Middle frontal gyrus (tissue), 1 donor: ENCODE results near the gene HECTD4.

Source experiments
- DNase-seq: peaks from one replicate; pipeline ENCODE4 v3.0.0-alpha.2; 2015; ENCODE audit warnings: low spot score; ENCODE audit errors: extremely low spot score

HECTD4 gene

DNA sequence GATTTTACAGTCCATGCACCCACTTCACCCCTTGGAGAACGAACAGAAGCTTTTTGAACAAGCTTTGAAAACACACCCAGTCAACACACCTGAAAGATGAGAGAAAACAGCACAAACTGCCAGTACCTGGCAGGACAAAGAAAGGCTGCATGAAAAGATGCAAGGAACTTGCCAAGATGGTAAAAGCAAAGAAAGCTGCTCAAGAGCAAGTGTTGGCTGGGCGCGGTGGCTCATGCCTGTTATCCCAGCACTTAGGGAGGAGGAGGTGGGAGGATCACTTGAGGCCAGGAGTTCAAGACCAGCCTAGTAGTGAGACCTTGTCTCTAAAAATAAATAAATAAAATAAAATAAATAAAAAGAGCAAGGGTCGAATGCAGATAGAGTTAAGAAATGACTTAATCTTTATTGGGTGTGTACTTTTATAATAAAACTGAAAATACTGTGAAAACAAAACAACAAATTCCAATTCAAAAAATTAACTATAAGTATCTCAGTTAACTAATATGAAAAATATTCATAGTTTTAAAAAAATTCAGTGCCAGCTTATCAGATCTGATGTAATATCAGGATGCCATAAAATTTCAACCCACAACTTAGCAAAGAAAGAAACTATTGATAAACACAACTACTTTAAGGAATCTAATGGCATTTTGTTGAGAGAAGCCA, 59.2 kb downstream of the HECTD4 start:
- DNase-seq = no peak

DNA sequence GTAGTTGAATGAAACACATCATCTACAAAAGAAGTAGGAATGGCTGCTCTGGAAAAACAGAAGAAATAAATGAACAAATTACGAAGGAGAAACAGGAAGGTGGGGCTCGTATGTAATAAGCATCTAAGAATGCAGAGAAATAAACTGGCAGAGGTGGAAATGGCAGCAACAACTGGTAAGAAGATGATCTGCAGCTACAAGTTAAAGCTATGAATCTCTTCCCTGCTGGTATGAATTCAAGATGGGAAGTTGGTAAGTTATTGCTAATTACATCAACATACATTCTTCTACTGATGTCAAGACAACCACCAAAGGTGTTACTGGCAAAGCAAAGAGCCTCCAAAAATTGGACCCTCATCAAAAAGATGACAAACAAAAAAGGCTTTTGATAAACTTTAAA, 59.8 kb downstream of the HECTD4 start:
- DNase-seq = no peak

DNA sequence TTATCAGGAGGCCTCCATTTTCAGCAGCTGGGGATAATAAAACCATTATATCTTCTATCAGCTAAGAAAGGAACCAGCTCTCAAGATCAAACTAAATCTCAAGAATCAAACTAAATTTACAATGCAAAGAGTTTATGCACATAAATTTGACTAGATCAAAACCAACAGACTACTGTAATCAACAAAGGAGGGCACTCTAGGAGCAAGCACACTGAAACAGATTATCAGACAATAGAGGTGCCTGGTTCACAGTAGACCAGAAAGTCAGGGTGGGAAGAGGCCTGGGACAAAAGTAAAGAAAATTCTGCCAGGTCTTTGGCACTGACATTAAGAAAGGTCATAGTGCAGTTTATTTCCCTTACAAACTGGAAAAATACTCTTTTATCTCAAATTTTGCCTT, 61.0 kb downstream of the HECTD4 start:
- no peak for DNase-seq

DNA sequence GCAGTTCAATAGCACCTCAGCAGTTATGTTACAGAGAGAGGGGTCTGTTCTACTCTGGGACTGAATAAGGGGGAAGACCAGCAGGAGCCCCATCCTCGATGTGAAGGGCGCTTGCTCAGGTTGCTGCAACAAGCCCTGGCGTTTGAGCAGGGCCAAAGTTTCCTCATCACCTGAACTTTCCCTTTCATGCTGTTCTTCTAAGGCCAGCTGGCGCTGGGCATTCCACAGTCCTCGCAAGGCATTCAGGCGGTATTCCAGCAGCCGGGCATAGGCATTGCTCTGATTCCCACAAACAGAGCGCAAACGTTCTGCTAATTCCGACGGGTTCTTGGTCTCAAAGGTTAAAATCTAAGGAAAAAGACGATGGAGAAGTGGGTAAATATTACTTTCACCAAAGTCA, 62.8 kb downstream of the HECTD4 start:
- DNase-seq = no peak

DNA sequence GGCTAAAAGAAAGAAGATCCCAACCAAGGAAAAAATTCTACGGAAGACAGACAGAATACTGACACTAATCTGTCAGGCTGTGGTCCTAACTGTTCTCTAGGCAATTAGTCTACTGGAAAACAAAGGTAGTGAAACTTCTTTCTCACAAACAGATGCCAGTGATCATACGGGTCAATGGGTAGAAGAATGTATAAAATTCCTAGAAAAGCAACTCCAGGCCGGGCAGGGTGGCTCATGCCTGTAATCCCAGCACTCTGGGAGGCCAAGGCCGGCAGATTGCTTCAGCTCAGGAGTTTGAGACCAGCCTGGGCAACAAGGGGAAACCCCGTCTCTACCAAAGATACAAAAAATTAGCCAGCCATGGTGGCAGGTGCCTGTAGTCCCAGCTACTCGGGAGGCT, 64.8 kb downstream of the HECTD4 start:
- no peak for DNase-seq

DNA sequence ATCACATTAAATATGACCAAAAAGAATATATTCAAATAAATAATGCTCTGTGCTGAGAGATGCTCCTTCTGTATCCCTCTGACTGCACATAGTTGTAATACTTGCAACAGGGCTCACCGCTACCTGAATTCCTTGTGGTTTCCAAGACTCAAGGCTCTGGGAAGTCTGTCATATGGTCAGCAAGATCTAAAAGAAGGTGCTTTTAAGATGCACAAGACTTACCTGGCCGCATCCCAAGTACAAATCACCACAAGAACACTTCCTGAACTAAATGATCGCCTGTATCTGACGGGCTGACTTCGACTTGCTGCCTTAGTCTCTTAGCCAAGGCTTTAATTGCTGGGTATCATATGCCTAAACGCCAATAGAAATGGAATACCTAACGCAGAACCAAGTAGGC, 67.2 kb downstream of the HECTD4 start:
- DNase-seq = no peak

DNA sequence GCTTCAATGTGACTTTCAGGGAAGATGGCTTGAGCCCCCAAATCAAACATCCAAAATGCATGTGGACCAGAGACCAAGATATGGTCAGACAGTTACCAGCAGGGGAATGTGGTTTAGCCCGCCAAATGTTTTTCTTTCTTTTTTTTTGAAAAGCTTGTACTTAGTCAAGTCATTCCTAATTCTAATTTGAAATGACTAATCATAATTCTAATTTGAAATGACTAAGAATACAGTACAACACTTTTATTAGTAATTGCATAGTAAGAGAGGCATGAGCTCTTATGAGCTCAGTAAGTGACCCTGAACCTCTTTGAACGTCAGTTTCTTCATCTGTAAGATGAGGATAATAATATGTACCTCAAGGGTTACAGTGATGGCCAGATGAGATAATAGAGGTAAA, 72.4 kb downstream of the HECTD4 start:
- no peak for DNase-seq

DNA sequence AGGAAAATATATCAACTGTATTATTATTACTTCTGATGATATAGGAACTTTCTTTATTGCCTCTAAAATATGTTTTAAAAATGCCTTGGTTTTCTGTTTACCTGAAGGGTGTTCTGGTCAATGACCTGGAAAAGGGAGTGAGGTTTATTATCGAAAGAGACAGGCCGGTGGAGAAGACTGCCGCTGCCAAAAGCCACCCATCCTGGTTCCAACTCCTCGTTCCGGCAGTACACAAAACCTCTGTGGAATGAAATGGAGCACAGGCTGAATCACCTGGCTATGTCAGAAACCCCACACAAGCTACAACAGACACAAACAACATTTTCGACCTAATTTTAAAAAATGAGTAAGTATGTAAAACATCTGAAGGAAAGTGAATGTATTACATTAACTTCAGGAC, 73.6 kb downstream of the HECTD4 start:
- DNase-seq = no peak

DNA sequence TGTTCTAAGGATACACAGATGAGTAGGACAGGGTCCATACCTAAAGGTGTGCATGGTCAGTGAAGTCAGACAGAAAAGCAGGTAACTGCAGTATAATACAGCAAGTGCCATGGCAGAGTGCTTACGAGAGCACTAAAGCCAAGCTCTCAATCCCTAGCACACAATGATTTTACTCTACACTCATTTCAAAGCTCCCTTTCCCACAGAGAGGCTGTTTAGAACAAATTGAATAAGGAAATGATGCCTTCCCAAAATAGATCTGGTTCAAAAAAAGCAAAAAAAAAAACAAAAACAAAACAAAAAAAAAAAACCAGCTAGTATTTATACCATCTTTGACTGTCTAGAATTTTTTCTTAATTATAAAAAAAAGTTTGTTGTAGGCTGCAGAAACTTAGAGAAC, 74.1 kb downstream of the HECTD4 start:
- no peak for DNase-seq

DNA sequence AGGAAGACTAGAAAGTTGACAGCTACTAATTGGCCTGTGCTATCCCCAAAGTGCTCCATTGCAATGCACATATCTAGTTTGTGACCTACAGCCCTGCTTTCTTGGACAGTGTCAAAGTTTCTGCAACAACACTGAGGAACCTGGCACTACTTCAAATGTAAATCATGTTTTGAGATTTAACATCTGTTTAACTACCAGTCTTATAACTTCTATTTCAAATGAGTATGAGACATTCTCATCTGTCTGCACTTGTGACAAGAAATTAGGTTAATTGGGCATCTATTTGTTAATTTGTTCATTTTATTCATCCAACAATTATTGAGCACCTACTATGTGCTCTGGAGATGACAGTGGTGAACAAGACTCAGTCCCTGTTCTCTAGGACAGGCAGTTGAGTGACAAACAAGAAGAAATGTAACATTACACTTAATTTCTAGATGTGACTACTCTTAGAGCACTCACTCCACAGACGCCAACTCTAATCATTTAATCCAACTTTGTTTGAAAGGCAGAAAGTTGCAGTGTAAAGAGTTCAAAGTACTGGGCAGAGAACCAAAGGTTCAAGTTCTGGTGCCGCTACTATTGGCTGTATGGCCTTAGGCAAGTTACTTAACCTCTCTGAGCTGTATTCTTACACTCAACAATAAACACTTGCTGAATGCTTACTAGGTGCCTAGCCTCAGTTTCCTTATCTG, 74.8 kb downstream of the HECTD4 start:
- no peak for DNase-seq

DNA sequence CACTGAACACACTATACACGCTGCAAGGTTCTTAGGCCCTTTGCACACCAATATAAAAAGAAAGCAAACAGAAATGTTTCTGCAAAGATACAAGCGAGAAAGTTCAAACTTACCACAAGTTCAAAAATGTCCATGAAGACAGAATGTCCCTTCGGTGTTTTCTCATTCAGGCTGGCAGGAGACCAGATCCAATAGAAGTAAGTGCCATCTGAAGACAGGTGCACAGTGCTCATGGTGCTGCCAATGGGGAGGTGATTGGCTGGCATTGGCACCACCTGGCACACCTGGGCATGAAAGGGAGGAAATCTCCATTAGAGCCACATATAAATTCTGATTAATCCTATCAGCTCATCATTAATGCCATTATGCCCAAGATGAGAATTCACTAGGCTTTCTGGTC, 76.3 kb downstream of the HECTD4 start:
- no peak for DNase-seq

DNA sequence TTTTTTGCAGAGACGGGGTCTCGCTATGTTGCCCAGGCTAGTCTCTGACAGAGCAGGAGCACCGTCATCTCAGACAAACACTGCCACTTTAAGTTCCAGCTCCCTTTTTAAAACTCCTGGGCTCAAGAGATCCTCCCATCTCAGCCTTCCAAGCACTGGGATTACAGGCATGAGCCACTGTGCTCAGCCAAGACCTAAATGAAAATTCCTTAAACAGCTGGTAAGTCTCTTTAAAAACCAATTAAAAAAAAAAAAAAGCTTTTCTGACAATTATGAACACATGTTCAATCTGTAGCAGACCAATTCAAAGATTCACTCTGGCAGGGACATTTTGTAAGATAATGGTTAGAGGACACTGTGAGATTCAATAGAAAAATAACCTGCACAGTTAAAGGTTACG, 77.8 kb downstream of the HECTD4 start:
- no peak for DNase-seq

DNA sequence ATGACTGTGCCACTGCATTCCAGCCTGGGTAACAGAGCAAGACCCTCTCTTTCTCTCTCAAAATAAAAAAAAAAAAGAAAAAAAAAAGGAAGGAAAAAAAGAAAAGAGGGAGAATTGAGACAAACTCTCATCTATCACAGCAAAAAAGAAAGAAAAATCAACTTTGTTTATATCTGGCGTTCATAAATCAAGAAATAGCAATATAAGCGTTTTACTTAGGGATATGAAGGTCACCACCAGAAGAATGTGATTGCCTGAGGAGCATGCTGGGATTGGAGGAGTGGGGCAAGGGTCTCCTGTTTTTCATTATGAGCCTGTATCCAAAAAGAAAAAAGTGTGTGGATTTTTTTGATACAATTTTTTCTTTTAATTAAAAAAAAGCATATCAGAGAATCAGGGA, 78.4 kb downstream of the HECTD4 start:
- DNase-seq = no peak

DNA sequence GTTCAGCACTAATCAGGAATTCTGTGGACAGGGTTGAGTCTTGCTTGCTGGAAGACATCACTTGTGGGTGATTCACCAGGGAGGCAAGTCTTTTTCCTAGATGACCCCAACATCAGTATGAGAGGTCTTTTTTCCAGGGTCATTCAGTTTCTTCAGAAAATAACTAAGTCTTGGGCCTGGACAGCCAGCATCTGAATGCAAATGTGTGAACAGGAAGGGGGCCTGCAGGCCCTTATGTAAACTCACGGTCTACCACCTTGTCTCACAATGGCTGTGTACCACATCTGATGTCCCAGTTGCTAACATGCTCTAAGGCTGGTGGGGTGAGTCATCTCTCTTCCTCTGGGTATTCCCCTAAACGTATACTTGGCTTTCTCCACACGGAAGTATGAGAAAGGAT, 79.2 kb downstream of the HECTD4 start:
- DNase-seq = no peak

DNA sequence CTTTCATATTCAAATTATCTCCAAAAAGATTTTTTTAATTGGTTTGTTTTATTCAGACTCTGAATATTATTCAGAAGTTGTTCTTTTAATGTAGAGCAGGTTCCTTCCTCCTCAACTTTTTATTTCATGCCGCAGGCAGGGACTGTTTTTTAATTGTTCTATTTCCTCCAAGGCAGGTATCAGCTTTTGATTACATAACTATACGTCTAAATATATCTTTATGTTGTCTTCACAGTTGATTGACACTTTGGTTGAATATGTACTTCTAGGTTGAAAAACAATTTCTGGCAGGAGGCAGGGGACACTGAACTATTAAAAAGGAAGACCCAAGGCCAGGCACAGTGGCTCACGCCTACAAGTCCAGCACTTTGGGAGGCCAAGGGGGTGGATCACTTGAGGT, 82.5 kb downstream of the HECTD4 start:
- no peak for DNase-seq

DNA sequence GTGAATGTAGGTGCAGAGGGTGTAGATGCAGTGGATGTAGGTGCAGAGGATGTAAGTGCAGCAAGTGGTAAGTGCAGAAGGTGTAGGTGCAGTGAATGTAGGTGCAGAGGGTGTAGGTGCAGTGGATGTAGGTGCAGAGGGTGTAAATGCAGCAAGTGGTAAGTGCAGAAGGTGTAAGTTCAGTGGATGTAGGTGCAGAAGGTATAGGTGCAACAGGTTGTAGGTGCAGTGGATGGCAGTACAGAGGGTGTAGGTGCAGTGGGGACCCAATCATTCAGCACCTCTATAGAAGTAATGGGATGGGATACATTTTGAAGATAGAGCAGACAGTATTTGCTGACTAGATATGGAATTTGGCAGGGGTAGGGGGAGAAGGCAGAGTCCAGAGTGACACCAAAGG, 85.0 kb downstream of the HECTD4 start:
- no peak for DNase-seq

DNA sequence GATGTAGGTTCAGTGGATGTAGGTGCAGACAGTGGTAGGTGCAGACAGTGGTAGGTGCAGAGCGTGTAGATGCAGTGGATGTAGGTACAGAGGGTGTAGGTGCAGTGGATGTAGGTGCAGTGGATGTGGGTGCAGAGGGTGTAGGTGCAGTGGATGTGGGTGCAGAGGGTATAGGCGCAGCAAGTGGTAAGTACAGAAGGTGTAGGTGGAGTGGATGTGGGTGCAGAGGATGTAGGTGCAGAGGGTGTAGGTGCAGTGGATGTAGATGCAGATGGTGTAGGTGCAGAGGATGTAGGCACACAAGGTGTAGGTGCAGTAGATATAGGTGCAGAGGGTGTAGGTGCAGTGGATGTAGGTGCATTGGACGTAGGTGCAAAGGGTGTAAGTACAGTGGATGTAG, 86.0 kb downstream of the HECTD4 start:
- no peak for DNase-seq

DNA sequence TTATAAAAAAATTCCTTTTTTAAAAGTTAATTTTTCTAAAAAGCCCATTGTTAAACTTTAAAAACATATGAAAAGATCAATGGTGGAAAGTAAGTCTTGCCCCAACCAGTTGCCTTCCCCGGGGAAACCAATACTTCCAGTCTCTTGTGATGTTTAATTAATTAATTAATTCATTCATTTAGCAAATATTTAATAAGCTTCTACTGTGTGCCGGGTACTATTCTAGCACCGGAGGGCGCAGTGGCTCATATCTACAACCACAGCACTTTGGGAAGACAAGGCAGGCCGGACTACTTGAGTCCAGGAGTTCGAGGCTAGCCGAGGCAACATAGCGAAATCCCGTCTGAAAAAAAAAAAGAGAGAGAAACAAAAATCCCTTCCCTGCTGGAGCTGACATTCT, 87.4 kb downstream of the HECTD4 start:
- DNase-seq = no peak

DNA sequence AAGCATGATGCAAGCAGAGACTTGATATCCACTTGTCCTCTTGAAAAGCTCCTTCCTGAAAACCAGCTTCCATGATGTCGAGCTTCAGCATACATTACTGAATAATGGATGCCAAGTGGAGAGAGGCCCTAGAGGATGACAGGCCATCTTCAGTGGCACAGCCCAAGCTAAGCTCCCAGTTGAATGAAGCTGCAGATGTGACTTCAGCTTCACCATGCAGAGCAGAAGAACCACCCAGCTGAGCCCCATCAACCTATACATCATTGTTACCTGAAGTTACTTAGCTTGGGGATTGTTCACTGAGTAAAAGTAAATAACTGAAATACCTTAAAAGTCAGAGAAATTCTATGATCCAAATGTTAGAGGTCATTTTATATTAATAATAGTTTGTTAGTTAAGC, 93.6 kb downstream of the HECTD4 start:
- DNase-seq = no peak

DNA sequence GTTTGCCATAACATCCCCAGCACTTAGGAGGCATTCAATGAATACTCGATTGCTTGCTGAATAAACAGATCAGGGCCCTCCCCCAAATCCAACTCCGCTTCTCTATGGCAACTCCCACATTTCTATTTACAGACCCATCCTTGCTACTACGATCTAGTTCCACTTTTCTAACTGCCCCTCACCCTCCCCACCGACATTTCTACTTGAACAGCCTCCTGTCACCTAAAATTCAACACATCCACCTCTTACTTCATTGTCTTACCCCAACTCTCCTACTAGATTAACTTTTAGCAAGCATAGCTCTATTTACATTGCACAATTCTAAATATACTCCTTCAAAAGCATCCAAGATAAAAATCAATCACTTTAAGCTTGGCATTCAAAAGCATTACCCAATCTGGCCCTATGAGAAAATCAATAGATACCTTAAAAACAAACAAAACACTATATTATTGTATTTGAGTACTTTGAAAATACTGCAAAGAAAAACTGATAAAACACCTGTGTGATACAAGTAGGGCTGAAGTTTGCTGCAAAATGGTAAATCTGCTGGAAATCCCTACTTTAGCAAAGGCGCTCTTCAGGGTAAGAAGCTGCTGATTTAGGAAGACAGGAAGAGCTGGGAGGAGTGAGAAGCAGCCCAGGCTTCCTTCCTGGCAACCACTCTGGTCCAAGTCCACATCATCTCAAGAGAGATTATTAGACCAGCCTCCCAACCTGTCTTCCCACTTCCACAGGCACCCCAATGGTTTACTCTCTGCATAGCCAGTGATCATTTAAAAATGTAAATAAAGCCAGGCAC, 96.4 kb downstream of the HECTD4 start:
- DNase-seq = no peak

DNA sequence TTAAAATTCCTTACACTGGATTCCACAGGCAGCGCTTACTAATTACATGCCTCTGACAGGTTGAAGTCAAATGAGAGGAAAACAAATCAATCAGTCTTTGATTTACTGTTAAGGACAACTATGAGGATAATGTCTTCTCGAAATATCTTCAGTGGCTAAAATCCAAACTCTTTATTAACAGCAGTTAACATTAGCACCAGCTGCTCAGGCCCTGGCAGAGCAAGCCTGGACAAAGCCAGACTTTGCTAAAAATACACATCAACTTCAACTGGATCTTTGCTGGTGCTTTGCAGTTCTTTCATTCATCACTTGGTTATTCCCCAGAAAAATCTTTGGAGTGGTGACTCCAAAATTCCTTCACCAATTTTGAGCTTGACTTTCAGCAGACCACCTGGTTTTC, 98.7 kb downstream of the HECTD4 start:
- no peak for DNase-seq

DNA sequence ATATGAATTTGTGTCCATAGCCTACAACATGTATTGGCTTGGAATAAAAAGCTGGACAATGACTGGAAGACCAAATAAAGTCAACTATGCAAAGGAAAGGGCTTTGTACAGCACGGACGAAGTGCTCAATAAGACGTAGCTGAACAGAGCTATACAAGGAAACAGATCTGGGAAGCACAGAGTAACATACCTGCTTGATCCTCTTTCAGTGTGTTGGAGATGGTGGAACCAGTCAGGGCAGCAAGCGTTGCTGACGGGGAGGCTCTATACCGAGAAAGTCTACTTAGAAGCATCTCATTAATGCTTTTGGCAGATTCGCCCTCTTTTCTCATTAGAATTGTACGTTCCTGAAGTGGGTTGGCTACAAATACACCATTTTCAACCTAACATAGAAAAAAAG, 99.3 kb downstream of the HECTD4 start:
- no peak for DNase-seq

DNA sequence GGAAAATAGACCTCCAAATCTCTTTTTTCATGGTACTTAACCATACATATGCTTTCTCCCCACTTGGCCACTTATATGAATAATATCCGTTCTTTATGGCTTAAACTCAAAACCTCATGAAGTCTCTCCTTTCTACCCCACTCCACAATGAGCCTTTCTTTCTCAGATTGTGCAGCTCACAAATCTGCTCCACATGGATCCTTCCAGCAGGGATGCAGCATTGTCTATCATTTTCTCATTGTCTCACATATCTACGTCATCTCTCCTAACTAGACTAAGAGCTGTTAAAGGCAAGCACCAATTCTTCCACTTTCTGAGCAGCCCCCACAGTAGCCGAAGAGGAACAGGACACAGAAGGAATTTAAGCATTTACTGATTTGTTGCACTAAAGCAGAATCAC, 106.4 kb downstream of the HECTD4 start:
- no peak for DNase-seq
